GM19238 (cell line): Measurements from ENCODE around the gene GRIK2.

Experiments
- DNase-seq: peaks from one replicate; pipeline ENCODE4 v3.0.0; 2011; ENCODE audit warnings: low spot score; ENCODE audit not compliant: insufficient read length

GRIK2 gene

GRCh38 chr6:101711518-101711917, 318.0 kb downstream of the GRIK2 start:
- no peak for DNase-seq

- DNase-seq = no peak
These were observed 322.9 kb downstream of the GRIK2 start for GRCh38 chr6:101716387-101716786.

DNA sequence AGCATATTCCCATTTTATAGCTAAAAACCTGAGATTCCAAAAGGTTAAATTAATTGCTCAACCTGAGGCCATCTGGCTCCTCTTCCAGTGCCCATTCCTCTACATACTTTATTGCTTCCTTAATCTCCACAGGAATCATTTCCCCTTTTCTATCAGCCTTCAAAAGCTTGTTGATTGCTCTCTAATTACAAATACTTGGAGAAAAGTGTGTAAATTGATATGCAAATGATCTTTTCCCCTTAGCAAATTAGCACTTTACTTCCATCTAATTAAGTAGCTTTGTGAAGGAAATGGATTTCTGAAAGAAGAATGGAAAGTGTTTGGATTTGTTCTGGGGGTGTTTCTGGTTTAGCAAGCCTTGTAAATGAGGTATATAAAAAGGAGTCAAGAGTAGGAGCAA, 323.3 kb downstream of the GRIK2 start:
- DNase-seq = no peak

GRCh38 chr6:101719521-101719920, 326.0 kb downstream of the GRIK2 start:
- no peak for DNase-seq

DNA sequence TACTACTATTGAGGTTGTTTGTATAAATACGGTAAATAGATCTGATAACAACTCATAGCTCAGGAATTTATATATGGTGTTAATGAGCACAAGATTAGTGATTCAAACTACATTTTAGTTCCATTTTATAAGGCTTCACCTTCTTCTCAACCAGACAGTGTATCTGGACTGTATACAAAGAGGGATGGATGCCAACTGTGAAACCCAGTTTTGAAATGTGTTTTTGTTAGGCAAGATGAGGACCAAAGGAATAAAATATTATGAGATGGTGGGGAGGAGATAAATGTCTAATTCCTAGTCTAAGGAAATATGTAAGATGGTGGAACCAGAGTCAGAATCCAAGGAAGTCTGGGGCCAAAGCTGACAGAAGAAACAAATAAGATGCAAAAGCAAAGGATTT, 329.0 kb downstream of the GRIK2 start:
- DNase-seq = no peak

- DNase-seq = no peak
These were observed 329.6 kb downstream of the GRIK2 start for GRCh38 chr6:101722991-101723579.

- no peak for DNase-seq
These were observed 334.9 kb downstream of the GRIK2 start for GRCh38 chr6:101728388-101728787.

DNA sequence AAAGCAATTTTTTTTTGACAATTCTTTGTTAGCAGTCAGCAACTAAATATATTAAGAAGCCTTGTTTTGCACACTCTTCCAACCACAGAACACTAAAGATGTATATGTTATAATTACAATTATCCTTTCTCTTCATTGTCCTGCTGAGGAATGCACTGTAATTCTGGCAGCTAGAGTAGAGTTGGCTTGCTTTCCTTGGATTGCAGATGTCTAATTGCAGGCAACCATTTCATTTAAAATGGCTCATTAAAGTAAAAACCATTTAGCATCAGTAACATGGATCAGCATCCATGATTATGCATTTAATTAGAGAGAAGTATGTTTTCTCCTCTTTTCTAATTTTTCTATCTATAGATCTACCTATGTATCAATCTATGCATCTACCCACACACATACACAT, 335.4 kb downstream of the GRIK2 start:
- DNase-seq = no peak

DNA sequence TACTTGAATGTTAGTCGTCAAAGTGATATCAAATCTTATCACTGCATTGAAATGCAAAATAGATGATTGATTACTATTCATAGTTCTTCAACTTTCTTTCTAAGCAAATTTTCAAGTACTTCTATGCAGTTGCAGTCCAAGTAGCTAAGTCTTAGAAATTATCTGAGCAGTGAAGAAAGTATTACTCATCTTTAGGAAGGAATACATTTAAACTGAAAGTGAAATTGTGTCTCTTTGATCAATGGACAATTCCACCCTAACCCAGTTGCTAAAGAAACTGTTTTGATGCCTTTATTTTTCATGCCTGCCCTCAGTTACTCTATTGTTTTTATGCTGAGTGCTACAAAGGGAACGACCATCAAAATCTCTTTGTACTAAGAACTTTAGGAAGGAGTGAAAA, 337.4 kb downstream of the GRIK2 start:
- DNase-seq = no peak

DNA sequence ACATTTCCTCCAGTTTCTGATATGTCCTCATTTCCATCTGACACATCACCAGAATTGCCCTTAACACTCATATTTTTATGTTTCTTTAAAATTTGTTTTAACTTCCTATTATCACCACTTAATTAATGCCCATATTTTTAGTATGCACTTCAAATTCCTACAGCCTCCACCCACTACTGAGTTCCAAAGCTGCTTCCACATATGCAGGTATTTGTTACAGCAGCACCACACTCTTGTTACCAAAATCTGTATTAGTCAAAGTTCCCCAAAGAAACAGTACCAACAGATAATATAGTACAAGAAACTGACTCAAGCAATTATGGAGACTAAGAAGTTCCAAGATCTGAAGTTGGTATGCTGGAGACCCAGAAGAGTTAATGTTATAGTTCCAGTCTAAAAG, 340.4 kb downstream of the GRIK2 start:
- DNase-seq = no peak

DNA sequence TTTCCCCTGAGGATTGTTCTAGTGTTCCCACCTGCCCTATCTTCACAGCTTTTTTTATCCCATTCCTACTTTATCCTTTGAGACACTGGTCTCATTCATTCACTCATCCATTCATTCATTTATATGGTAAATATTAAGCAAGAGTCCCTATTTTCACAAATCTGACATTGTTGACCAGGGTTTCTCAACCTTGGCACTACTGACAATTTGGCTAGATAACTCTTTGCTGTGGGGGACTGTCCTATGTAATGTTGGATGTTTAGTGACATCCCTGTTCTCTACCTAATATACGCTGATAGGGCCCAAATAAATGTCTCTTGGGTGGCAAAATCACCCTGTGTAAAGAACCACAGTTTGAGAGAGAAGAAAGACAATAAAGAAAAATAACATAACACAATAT, 345.0 kb downstream of the GRIK2 start:
- no peak for DNase-seq

DNA sequence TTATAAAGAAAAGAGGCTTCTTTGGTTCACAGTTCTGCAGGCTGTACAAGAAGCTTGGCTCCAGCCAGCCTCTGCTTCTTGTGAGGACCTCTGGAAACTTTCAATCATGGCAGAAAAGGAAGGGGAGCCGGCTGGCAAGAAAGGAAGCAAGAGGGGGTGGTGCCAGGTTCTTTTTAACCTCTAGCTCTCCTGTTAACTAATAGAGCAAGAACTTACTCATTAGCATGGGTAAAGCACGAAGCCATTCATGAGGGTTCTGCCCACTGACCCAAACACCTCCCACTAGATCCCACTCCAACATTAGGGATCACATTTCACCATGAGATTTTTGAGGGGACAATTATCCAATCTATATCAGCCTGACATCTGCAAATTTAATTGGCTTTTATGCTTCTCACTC, 347.1 kb downstream of the GRIK2 start:
- DNase-seq = no peak

DNA sequence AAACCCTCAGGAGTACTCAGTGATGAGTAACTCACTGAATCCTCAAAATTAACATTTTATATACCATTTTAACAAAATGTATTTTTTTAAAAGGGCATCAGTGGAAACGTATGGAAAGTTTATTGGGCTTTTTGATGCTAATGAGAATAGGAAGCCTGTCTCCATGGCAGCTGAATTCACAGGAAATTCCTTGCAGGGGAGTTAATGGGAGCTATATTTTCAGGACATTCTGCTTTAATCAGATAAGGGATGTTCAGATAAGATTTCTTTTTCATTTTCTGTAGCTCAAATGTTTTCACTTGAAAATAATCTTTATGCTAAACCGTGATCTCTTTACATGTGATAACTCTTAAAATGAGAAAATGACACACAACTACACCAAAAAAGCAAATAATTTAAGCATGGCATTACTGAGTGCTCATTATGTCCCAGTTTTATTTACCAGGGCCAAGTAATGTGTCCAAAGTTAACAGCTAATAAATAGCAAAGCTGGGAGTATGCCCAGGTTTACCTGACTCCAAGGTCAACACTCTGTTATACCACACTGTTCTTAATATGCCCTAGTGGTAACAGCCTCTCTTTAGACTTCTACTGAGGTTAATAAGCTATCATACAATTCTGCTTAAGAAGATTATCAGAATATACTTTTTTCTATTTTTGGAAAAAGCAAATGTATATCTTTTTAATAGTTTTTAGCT, 348.1 kb downstream of the GRIK2 start:
- DNase-seq = no peak

- DNase-seq = no peak
These were observed 353.7 kb downstream of the GRIK2 start for GRCh38 chr6:101747160-101747559.

DNA sequence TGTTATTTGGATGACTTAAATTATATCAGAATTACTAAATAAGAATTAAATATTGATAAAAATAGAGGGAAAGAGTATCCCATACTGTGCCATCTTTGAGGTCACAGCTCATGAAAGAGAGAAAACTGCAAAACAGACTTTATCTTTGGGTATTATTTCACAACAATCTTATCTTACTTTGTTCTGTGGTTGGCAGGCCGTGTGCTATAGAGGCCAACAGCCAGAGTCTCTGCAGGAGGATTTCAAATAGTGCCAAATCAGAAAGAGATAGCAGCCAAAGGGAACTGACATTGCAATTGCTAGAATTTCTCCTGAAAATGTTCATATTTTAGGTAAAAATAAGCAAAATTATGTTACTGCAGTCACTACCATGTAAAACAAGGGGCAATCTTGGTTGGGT, 354.2 kb downstream of the GRIK2 start:
- no peak for DNase-seq

DNA sequence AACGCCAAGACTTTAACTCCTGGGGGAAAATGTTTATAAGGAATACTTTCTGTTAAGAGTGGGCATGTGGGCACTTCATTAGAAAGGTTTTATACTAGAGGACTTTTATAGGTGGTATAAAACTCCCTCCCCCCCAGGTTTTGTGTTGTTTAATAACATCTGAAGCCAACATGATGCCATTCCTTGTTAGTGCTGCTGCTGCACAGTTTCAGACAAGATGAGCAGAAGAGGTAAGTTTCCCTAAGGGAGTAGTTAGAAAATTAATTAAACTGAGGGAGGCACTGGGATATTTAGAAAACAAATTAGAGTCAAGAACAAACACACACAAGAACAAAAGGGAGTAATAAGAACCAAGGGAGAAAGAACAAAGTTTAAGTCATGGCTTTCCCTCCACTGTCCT, 362.4 kb downstream of the GRIK2 start:
- no peak for DNase-seq

DNA sequence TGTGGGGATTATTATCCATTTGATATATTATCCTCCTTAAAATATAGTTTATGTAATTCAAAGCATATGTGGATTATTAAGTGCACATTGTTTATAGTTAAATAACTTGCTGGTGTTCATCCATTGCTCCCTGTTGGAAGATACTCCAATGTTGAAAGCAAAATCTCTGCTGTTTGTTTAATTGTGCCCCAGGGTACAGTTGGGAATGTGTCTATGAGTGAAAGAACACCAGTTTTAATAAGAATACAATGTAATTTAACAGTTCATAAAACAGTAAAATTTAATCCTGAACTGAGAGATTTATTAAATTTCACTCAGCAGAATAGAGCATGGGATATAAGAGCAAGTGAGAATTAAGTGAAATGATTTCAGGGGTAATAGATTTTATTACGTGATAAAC, 364.9 kb downstream of the GRIK2 start:
- no peak for DNase-seq

DNA sequence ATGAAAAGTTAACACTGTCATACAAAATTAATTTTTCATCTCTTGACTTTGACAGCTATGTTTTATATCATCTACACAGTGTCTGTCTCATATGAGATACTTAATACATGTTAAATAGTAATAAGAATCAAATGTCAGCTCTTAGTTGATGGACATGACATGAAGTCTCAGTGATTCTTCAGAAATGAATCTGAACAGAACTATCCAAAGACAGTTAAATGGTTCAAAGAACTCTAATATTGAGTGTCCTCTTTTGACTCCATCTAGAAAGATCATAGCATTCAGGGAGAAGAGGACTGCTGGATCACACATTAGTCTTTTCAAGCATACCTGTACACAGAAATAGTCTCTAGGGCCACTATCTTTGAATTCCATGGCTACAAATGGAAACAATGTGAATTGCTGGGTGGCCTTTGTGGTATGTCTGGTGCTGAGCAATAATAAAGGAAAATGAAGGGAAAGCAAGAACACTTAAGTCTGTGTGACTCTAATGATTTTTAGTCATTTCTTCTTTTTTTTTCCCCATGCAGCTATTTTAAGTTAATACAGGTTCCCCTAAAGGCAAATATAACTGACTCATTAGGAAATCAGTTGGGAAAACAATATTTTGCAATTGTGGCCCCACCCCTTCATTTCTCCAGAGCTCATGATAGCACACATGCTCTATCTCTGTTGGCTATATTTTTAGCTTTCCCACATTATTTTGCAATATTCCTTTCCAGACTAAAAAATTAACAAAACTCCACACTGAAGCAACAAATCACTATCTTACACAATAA, 367.5 kb downstream of the GRIK2 start:
- DNase-seq = no peak

- DNase-seq = no peak
These were observed 369.3 kb downstream of the GRIK2 start for GRCh38 chr6:101762851-101763250.

DNA sequence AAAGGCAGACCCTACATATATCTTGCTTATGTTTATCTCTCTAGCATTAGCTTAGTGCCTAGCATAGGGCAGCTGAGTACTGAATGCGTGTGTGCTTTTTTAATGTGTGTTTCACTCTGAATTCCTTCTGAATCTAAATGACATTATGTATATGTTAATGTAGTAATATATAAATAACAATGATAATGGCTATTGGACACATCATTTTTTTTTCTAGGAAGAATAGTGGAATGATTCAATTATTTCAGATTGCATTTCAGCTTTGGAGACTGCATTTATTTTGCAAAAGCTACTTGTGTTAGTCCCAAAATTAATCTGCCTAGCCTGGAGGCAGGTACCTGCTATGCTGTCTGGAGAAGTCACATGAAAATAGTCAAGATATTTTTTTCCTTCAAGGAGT, 371.8 kb downstream of the GRIK2 start:
- DNase-seq = no peak

DNA sequence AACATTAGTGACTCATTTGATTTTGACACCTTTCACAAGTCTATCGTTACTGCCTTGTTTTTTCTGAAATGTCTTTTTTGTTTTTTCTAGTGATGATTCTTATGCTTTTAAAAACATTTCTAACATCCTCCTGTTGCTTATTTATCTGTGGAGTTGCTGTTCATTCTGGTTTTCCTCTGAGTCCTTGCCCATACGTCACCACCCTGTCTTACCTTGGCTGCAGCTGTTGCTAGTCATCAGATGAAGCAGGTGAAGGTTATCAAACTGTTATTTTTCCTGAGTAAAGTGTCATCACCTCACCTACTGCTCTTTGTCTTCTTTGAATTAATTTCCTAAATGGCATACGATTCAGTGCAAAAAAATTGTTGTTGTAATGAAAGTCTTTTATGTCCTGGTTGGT, 376.6 kb downstream of the GRIK2 start:
- no peak for DNase-seq

- DNase-seq = no peak
These were observed 383.4 kb downstream of the GRIK2 start for GRCh38 chr6:101776919-101777350.

DNA sequence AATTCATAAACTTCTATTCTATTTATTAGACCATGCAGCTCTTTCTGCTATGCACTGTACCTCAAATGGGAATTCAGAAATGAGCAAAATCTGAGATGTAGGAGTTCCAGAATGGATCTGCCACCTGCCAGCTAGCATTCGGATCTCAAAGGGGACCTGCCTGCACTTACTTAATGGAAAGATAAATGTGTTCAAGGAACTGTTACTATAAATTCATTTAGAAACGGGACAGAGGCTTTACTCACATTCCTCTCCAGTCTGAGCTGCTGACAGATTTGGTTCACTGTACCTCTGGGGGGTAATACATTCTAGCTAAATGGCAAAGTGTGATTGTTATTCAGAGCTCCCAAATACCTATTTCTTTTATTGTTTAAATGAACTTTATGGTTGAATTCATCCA, 384.1 kb downstream of the GRIK2 start:
- DNase-seq = no peak
